HG03460 (cell line): ENCODE results near the gene FXN.
"Not testable (repeated sequence)": the region's sequence is repeated elsewhere in the genome, so short reads cannot be mapped to it uniquely, and the experiment has no call there.

ENCODE experiments used
- ATAC-seq: cut with Tn5 transposase; IDR thresholded peaks from one replicate; pipeline ENCODE4 v1.9.1; 2021; ENCODE audit not compliant: unreplicated experiment

The FXN gene

DNA sequence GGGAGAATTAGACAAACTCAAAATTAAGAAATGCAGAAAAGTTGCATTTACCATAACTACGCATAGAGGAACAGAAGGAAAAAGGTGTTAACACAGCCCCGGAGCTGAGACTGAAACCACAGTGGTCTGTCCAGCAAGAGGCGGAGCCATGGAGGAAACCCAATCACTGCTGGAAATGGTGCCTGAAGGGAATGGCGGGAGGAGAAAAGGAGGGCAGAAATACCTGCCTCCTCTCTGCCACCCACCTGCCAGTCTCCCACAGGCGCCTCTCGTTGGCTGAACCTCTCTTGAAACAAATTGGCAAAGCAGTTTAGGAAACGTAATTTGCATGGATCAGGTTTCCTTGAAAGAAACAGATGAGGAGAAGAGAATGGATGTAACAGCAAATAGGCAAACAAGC is 11.9 kb upstream of the FXN start:
- ATAC-seq, result no peak

DNA sequence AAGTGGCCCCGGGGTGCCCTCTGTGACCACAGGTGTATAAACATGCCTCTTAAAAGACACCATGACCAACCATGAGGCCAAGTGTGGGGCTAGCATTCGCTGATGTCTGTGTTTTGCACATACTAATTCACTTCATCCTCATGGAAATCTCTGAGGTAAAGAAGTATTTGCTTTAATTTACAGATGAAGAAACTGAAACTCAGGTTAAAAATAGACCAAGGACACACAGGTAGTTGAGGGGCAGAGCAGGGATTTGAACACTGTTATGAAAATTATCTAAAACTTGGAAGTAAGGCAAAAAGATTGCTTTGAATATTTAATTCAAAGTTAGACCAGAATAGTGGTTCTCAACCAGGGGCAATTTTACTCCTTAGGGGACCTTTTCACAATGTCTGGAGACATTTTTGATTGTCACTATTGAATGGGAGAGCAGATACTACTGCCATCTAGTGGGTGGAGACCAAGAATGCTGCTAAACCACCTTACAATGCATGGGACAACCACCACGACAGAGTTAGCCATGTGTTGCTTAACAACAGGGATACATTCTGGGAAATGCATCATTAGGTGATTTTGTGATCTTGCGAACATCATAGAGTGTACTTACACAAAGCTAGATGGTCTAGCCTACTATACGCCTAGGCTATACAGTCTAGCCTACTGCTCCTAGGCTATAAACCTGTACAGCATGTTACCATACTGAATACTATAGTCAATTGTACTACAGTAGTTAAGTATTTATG is 8.0 kb upstream of the FXN start:
- peak; percentile 62 for ATAC-seq

DNA sequence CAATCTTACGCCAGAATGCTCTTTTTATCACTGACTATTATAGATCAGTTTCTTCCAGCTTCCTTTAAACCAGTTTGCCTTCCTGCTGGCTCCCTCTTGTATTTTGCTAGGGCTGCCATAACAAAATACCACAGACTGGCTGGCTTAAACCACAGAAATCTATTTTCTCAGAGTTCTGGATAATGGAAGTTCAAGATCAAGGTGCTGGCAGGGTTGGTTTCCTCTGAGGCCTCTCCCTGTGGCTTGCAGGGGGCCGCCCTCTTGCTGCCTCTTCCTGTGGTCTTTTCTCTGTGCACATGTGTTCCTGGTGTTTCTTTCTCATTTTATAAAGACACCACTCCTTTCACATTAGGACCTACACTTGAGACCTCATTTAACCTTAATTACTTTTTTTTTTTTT is 6.8 kb upstream of the FXN start:
- no peak for ATAC-seq

DNA sequence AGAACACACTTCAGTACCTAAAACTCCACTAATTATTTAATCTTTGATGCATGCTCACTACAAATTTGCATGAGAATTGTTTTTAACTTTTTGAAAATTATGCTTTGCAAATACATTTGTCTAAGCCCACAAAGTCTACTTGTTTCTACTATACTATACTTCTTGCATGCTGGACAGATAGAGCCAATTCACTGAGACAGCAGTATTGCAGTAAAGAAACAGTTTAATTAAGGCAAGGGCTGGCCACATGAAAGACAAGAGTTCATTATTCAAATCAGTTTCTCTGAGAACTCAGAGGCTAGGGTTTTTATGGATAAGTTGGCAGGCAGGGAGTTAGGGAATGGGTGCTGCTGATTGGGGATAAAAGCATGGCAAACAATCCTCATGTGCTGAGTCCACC is 6.0 kb upstream of the FXN start:
- ATAC-seq, result no peak

DNA sequence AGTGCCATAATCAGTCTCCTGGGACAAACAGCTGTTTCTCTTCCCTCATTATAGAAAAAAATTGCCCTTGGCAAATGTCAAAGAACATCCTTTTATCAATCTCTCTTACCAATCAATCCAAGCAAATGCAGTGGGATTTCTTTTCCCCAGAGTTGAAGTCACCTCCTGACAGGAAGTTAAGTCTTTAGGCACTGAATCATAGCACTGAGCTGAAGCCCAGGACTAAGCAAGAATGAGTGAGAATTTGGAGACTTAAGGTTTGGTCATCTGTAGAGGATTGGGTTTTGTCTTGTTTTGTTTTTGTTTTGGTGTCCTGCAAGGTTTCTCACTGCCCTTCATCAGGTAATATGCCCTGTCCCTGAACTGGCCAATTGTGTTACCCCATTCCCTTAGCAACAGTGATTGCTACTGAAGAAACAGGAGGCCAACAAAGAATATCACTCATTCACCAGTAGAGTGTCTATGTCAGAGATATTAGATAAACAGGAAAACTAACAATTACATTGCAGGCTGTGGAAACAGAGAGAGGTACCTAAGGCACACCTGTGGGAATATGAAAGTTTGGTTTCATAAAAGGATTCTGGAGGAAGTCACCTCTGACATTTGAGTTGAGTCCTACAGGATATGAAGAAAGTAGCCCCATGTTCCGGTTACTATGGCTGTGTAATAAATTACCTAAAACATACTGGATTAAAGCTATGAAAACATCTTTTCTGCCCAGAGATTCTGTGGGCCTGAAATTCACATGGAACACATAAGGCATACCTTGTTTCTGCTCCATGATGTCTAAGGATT is 4.5 kb upstream of the FXN start:
- ATAC-seq, result no peak

DNA sequence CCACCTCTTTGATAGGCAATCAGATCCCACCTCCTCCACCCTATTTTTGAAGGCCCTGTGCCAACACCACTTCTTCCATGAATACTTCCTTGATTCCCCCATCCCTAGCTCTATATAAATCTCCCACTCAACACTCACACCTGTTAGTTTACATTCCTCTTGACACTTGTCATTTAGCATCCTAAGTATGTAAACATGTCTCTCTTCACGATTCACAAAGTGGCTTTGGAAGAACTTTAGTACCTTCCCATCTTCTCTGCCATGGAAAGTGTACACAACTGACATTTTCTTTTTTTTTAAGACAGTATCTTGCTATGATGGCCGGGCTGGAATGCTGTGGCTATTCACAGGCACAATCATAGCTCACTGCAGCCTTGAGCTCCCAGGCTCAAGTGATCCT is 1.5 kb upstream of the FXN start:
- ATAC-seq, result no peak

DNA sequence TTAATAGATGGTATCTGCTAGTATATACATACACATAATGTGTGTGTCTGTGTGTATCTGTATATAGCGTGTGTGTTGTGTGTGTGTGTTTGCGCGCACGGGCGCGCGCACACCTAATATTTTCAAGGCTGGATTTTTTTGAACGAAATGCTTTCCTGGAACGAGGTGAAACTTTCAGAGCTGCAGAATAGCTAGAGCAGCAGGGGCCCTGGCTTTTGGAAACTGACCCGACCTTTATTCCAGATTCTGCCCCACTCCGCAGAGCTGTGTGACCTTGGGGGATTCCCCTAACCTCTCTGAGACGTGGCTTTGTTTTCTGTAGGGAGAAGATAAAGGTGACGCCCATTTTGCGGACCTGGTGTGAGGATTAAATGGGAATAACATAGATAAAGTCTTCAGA is 757 bp downstream of the FXN start:
- ATAC-seq, result no peak

DNA sequence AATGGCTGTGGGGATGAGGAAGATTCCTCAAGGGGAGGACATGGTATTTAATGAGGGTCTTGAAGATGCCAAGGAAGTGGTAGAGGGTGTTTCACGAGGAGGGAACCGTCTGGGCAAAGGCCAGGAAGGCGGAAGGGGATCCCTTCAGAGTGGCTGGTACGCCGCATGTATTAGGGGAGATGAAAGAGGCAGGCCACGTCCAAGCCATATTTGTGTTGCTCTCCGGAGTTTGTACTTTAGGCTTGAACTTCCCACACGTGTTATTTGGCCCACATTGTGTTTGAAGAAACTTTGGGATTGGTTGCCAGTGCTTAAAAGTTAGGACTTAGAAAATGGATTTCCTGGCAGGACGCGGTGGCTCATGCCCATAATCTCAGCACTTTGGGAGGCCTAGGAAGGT is 1.2 kb downstream of the FXN start:
- ATAC-seq, result no peak

DNA sequence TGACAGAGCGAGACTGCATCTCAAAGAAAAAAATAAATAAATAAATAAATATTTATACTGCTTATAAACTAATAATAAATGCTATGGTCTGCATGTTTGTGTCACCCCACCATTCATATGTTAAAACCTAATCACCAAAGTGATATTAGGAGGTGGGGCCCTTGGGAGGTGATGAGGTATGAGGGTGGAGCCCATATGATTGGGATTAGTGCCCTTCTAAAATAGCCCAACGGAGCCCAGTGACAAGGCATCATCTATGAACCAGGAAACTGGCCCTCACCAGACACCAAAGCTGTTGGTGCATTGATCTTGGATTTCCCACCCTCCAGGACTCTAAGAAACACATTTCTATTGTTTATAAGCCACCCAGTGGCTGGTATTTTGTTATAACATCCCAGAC is 5.1 kb downstream of the FXN start:
- no peak for ATAC-seq

DNA sequence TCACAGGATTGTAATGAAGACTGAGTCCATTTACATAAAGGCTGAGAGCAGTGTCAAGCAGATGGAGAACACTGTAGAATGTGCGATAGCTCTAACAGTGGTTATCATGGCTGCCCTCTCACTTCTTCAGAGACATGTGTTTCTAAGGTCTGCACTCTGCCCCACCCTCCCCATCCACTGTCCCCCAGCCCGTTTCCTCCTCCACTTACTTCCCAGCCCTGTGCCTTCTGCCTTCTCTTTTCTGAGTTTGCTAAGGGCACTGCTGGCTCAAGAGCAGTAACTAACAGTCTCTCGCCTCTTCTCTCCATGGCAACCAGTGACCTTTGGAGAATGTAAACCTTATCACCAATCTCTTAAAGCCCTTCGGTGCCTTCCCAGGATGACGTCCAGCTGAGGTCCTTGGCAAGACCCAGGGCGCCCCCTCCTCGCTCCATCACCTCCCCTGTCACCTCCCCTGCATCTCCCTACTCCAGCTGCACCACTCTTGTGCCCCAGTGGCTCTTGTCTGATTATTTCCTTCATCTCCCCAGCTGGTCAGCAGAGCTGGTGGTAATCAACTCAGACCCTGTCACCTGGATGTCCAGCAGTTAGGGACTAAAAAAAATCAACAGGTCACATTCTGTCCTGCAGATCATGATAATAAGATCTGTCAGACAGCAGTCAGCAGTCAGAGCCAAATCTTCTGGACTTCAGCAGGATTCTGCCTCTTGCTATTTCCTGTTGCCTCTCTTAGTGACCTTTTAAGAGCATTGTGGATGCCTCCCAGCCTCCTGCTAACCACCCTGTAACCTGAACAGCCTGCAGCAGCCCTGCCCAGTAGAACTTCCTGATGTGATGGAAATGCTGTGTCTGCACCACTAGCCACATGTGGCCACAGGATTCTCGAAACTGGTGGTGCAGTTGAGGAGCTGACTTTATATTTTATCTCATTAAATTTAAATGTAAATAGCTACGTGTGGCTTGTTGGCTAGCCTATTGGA is 9.0 kb downstream of the FXN start:
- ATAC-seq, result no peak

DNA sequence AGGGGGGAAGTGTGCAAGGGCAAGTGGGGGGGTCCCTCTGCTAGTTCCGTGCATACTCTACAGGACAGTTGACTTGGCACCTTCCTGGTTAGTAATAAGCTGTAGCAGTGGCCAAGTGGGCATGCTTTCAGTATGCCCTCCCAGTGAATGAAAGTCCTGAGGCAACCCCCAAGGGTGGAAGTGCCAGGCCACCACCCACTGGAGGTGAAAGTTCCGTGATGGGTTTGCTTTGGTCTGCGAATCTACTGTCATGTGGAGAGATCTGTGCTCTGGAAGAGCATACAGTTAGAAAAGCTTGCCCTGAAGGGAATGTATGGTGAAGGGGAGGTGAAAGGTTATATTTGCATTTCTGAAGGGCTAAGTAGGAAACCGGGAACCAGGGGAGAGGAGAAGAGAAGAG is 10.3 kb downstream of the FXN start:
- no peak for ATAC-seq

DNA sequence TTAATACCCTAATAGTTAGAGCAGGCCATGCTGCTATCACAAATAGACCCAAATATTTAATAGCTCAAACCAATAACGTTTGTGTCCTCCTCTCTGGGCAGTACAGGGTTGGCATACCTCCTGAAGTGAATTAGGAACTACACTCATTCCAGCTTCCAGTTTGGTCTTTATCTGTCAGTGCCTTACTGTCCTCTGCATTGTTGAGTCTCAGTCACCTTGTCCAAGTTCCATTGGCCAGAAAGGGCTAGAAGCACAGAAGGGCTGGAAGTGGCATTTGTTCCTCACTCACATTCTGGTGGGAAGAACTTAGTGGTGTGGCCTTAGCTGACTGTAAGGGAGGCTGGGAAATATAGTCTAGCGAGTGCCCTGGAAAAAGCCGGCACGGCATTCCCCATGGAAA is 11.2 kb downstream of the FXN start:
- ATAC-seq, result no peak

DNA sequence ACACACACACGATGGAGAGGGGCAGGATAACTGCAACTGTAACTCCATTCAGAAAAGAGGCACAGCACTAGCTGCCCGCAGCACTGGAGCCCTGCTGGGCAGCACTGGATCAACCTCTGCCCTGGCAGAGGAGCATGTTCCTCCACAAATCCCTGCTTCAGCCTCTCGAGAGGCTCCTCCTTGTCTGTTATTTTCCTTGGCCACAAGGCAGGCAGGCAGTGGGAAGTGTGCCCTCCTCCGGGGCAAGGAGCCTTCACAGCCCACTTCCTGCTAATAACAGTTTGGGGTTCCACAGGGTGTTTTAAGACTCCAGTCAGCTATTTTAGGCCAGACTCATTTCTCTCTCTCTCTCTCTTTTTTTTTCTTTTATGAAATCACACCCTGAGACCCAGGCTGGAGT is 11.8 kb downstream of the FXN start:
- no peak for ATAC-seq

DNA sequence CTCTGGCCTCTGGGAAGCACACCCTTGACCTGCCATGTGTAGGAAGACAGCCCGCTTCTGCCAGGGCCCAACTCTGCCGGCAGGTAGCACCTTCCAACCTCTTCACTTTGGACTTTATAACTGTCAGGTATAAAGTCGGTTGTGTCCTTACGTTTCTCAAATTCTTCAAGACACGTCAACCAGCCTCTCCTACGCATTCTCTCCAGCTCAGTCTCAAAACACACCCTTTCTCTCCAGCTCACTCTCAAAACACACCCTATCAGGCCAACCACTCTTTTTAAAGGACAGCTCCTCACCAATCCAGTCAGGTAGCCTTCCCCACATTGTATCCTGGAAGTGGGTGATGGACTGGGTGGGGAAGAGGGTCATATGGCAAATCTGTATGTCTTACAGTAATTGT is 13.5 kb downstream of the FXN start:
- ATAC-seq, result no peak

DNA sequence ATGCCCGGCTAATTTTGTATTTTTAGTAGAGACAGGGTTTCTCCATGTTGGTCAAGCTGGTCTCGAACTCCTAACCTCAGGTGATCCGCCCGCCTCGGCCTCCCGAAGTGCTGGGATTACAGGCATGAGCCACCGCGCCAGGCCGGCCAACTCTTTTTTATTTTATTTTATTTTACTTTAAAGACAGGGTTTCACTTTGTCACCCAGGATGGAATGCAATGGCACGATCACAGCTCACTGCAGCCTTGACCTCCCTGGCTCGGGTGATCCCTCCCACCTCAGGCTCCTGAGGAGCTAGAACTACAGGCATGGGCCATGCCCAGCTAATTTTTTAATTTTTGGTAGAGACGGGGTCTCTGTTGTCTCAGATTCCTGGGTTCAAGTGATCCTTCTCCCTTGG is 15.4 kb downstream of the FXN start:
- ATAC-seq, result not testable (repeated sequence)

DNA sequence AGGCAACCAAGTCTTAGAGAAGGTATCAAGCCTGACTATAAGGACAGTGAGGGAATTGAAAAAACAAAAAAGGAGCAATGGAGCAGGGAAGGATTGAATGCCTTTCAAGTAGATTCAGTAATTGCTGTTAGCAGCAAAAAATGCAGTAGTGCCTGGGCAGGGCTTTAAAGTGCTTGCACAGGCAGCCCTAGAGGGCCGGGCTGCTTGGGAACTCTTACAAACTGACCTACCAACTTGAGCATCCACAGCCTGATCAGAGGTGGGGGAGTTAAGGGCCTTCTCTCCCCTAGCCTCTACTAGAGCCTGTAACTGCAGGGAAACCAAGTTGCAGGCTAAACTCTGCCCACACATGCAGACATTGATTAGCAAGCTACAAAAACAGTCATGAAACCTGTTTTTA is 19.4 kb downstream of the FXN start:
- no peak for ATAC-seq

DNA sequence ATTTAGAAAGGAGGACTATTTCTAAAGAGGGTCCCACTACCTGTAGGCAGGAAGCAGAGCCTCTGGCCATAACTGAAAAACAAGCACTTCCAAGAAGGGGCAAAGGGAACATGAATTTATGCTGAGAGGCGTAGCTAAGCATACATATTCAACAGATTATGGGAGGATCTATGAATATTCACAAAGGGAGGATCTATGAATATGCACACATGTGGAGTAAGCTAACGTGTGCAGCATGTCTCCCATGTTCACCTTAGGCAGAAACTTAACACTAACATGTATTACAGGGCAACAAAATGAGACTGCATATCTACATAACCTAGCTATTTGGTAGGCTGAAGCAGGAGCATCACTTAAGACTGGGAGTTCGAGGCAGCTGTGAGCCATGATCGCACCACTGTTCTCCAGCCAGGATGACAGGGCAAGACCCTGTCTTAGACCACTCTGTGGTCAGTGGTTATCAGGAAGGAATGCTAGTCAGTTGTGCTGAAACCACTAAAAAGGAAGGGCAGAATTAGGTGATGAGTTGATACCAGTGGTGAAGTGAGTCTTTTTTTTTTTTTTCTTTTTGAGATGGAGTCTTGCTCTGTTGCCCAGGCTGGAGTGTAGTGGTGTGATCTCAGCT is 20.8 kb downstream of the FXN start:
- no peak for ATAC-seq

DNA sequence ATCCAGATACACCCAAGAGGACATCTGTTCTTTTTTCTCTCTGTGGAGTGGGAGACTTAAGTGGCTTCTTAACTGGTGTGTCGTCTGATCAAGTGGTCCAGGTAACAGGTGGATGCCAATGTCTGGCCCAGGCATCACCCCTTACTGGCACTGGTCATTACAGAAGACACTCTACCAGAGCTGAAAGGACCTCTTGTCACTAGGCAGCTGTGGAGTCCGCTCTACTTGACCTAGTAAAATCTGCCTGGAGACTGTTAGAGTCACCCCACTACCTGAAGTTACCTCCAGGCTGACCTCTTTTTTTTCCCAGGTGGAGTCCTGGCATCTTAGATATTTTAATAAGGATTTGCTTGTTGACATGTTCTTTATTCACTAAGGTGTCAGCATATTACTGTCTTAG is 22.5 kb downstream of the FXN start:
- no peak for ATAC-seq

DNA sequence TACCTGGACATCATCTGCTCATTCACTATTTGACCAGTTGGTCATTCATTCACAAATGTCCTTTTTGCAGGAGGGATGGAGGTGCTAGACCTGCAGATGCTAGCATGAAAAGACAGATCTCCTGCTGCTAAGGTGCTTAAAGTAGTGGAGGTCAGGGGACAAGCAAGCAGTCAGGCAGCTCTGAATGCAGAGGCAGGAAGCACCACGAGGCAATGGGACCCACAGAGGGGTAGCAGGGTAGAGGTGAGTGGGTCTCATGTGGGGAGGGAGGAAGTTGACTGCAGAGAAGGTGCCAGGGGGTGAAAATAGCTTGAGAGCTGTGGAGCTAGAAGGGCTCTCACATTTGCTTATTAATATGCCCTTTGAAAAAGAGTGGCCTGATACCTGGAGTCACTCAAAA is 25.2 kb downstream of the FXN start:
- no peak for ATAC-seq

DNA sequence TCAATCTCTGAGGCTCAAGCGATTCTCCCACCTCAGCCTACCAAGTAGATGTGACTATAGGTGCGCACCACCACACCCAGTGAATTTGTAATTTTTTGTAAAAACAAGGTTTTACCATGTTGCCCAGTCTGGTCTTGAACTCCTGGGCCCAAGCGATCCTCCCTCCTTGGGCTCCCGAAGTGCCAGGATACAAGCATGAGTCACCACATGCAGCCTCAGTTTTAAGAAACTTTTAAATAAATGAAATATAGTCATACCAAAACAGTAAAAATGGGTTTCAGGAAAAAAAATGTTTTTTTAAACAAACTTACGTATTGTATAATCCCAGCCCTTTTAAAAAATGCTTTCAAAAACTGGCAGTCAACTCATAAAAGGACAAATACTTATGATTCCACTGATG is 26.6 kb downstream of the FXN start:
- ATAC-seq, result no peak

DNA sequence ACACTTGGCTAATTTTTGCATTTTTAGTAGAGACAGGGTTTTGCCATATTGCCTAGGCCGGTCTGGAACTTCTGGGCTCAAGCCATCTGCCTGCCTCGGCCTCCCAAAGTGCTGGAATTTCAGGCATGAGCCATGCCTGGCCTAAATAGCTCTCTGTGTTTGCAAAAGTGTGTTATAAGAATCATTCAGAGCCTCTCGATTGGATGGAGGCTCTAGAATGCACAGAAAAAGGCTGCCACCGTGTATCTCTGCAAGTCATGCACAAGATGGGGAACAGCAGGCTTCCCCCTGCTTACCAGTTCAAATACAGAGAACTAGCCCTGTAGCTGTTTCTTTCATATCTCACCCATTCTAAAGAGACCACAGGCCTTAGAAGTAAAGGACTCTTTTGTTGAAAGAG is 28.3 kb downstream of the FXN start:
- ATAC-seq, result no peak
